GM18870 (cell line): Measurements from ENCODE around the gene FGD4.

Experiments
- ATAC-seq: cut with Tn5 transposase; IDR thresholded peaks from one replicate; pipeline ENCODE4 v1.9.1; 2021; ENCODE audit warnings: moderate library complexity; ENCODE audit not compliant: unreplicated experiment

FGD4 gene

GRCh38 chr12:32402946-32403345 is 3.6 kb downstream of the FGD4 start:
- no peak for ATAC-seq

GRCh38 chr12:32407795-32408194 is 8.4 kb downstream of the FGD4 start:
- ATAC-seq: no peak

GRCh38 chr12:32413412-32413811 is 14.1 kb downstream of the FGD4 start:
- no peak for ATAC-seq

GRCh38 chr12:32418221-32418620 is 18.9 kb downstream of the FGD4 start:
- no peak for ATAC-seq

- no peak for ATAC-seq
Measured at GRCh38 chr12:32418903-32419519, 19.7 kb downstream of the FGD4 start.

GRCh38 chr12:32419520-32419960 is 20.2 kb downstream of the FGD4 start:
- ATAC-seq: no peak

GRCh38 chr12:32420356-32420755 is 21.0 kb downstream of the FGD4 start:
- ATAC-seq: no peak

- ATAC-seq: no peak
Measured at GRCh38 chr12:32423559-32423958, 24.2 kb downstream of the FGD4 start.

GRCh38 chr12:32431025-32431424 is 31.7 kb downstream of the FGD4 start:
- ATAC-seq: no peak

- no peak for ATAC-seq
Measured at GRCh38 chr12:32435921-32436705, 36.8 kb downstream of the FGD4 start.

- ATAC-seq: no peak
Measured at GRCh38 chr12:32437095-32437515, 37.7 kb downstream of the FGD4 start.

- no peak for ATAC-seq
Measured at GRCh38 chr12:32440120-32440865, 40.9 kb downstream of the FGD4 start.

GRCh38 chr12:32443491-32443890 is 44.1 kb downstream of the FGD4 start:
- no peak for ATAC-seq

GRCh38 chr12:32444895-32445294 is 45.5 kb downstream of the FGD4 start:
- no peak for ATAC-seq

- ATAC-seq: no peak
Measured at GRCh38 chr12:32445356-32445755, 46.0 kb downstream of the FGD4 start.

- ATAC-seq: no peak
Measured at GRCh38 chr12:32446316-32447119, 47.2 kb downstream of the FGD4 start.

GRCh38 chr12:32448586-32448985 is 49.2 kb downstream of the FGD4 start:
- ATAC-seq: no peak

- no peak for ATAC-seq
Measured at GRCh38 chr12:32450363-32450762, 51.0 kb downstream of the FGD4 start.

- ATAC-seq: no peak
Measured at GRCh38 chr12:32450768-32451167, 51.4 kb downstream of the FGD4 start.

- ATAC-seq: no peak
Measured at GRCh38 chr12:32451816-32452215, 52.5 kb downstream of the FGD4 start.

- ATAC-seq: no peak
Measured at GRCh38 chr12:32454075-32454474, 54.7 kb downstream of the FGD4 start.
